Measurements from ENCODE around the gene PDE2A. TPM values are rescaled to one million over a fixed set of nuclear protein-coding genes. Genes with fewer than 3 reads are reported as not detected.

The PDE2A gene
- total RNA-seq, 1 donor from 2014 or later, result 0.11 TPM

DNA sequence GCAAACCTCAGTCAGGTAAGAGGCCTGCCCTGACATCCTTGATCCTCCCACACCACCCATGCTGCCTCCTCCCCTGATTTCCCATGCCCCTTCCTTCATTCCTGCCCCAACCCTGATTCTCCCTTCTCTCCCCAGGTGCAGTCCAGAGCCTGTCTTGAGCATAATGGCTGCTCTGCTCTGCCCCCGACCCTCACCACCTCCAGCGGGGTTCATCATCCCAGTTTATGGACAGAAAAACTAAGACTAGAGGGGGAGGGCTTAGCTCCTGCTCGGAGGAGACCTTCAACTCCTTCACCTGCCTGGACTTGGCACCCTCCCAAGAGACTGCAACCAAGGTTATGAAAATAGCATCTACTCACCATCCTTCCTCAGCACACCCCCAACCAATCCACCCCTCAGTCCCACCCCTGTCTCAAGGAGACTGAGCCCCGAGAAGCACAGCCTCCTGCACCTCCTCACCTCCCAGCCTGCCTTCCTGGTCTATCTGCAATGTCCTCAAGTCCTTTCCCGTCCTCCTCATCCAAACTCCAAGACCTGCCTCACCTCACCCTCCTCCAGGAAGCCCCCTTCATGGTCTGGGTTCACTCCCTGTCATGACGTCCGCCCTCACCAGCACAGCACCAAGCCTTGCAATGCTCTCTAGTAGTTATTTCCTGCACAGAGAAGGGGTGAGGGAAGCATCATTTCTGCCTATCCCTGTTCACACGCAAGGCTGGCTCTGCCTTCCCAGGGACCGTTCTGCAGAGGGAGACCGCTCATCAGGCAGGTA lies 103.1 kb downstream of the PDE2A start:
- H2AFZ ChIP-seq (replicated peaks), result no peak overlapping the region
- TF ChIP-seq EZH2 (IDR thresholded peaks at IDR 0.05), result no peak
- no peak for TF ChIP-seq EZH2phosphoT487 (IDR thresholded peaks at IDR 0.05)
- TF ChIP-seq CTCF (IDR thresholded peaks at IDR 0.05), result no peak
- H3K4me2 ChIP-seq, result no peak overlapping the region
- H3K27ac Mint-ChIP-seq, result no peak overlapping the region
- peaks cover 7% of the 10 kb centered on the region for H3K4me1 ChIP-seq
- no peaks in the 10 kb centered on the region for H3K27me3 ChIP-seq
- no peaks in the 10 kb centered on the region for H4K20me1 ChIP-seq (ENCODE audit: low read depth)
- peaks cover 6% of the 10 kb centered on the region for H3K27me3 Mint-ChIP-seq (ENCODE audit: insufficient read depth, low read depth)
- H3K9me3 ChIP-seq (ENCODE audit: low read depth), result no peaks in the 10 kb centered on the region
- no peaks in the 10 kb centered on the region for H3K9me3 Mint-ChIP-seq
- no peak overlapping the region for H3K4me3 ChIP-seq
- no peak for DNase-seq (ENCODE audit: low spot score)
- no peaks in the 10 kb centered on the region for H3F3A ChIP-seq (ENCODE audit: low read depth)
- no peak overlapping the region for H3K9ac ChIP-seq
- no peaks in the 10 kb centered on the region for H3K79me2 ChIP-seq (ENCODE audit: low read depth)
- peaks cover 16% of the 10 kb centered on the region for H3K4me1 Mint-ChIP-seq
- H3K4me3 Mint-ChIP-seq, result no peak overlapping the region
- no peaks in the 10 kb centered on the region for H3K36me3 Mint-ChIP-seq
- H3K27ac ChIP-seq, result no peak overlapping the region
- no peaks in the 10 kb centered on the region for H3K36me3 ChIP-seq

- Histone ChIP-seq H3K27me3 (no peaks in the 10 kb centered on the region), H3K9ac (no peak overlapping the region), H3K4me3 (no peak overlapping the region), H2AFZ (replicated peaks) (no peak overlapping the region), H3K79me2 (ENCODE audit: low read depth) (no peaks in the 10 kb centered on the region), H3K4me1 (peaks cover 7% of the 10 kb centered on the region), H3K9me3 (ENCODE audit: low read depth) (no peaks in the 10 kb centered on the region), H3K4me2 (no peak overlapping the region), H3K27ac (no peak overlapping the region), H3F3A (ENCODE audit: low read depth) (no peaks in the 10 kb centered on the region), H4K20me1 (ENCODE audit: low read depth) (no peaks in the 10 kb centered on the region), H3K36me3 (no peaks in the 10 kb centered on the region)
- Mint-ChIP-seq H3K36me3 (no peaks in the 10 kb centered on the region), H3K9me3 (no peaks in the 10 kb centered on the region), H3K27me3 (ENCODE audit: insufficient read depth, low read depth) (peaks cover 6% of the 10 kb centered on the region), H3K4me1 (peaks cover 16% of the 10 kb centered on the region), H3K27ac (peak overlapping the region; percentile 52), H3K4me3 (no peak overlapping the region)
- DNase-seq (ENCODE audit: low spot score), result no peak
- no peak for TF ChIP-seq EZH2 (IDR thresholded peaks at IDR 0.05)
- TF ChIP-seq EZH2phosphoT487 (IDR thresholded peaks at IDR 0.05), result no peak
Observed at GRCh38 chr11:72569966-72570892, 104.0 kb downstream of the PDE2A start.

DNA sequence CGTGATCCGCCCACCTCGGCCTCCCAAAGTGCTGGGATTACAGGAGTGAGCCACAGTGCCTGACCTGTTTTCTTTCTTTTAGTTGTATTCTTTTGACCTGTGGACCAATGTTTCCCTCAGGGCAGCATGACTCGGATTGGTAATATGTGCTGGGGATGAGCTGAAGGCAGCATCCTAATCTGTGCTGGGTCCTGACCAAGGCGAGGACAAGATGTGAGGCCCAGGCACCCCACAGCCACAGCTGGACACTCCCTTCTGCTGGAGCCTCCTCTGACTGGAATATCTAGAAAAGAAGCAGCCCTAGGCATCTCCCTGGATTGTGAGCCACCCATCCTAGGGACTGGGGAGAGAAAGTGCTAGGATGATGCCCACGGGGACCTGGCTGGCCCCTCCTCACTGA lies 105.4 kb downstream of the PDE2A start:
- H3K4me1 ChIP-seq, result peaks cover 7% of the 10 kb centered on the region
- DNase-seq (ENCODE audit: low spot score), result no peak
- no peaks in the 10 kb centered on the region for H3K36me3 ChIP-seq
- no peak overlapping the region for H3K4me2 ChIP-seq
- H2AFZ ChIP-seq (replicated peaks), result no peak overlapping the region
- H4K20me1 ChIP-seq (ENCODE audit: low read depth), result no peaks in the 10 kb centered on the region
- H3K27me3 Mint-ChIP-seq (ENCODE audit: insufficient read depth, low read depth), result peaks cover 4% of the 10 kb centered on the region
- no peaks in the 10 kb centered on the region for H3F3A ChIP-seq (ENCODE audit: low read depth)
- no peaks in the 10 kb centered on the region for H3K27me3 ChIP-seq
- no peak overlapping the region for H3K4me3 ChIP-seq
- no peak overlapping the region for H3K9ac ChIP-seq
- peaks cover 6% of the 10 kb centered on the region for H3K4me1 Mint-ChIP-seq
- H3K79me2 ChIP-seq (ENCODE audit: low read depth), result no peaks in the 10 kb centered on the region
- H3K27ac ChIP-seq, result no peak overlapping the region
- no peak overlapping the region for H3K4me3 Mint-ChIP-seq
- TF ChIP-seq EZH2 (IDR thresholded peaks at IDR 0.05) (no peak), EZH2phosphoT487 (IDR thresholded peaks at IDR 0.05) (no peak), CTCF (IDR thresholded peaks at IDR 0.05) (no peak)
- no peaks in the 10 kb centered on the region for H3K9me3 Mint-ChIP-seq
- no peak overlapping the region for H3K27ac Mint-ChIP-seq
- no peaks in the 10 kb centered on the region for H3K9me3 ChIP-seq (ENCODE audit: low read depth)
- H3K36me3 Mint-ChIP-seq, result no peaks in the 10 kb centered on the region

Data from neural progenitor cell (in vitro differentiated cells).